Neural progenitor cell (in vitro differentiated cells): Measurements from ENCODE around the gene CTH. TPM values are rescaled to one million over a fixed set of nuclear protein-coding genes. Genes with fewer than 3 reads are reported as not detected.

ENCODE experiments used
- DNase-seq: peaks from one replicate; pipeline ENCODE4 v3.0.0-alpha.2; 2016; ENCODE audit warnings: low spot score
- H2AFZ ChIP-seq: fragments of 200-600 bp; sonication (generic); replicated peaks from 2 replicates; pipeline ENCODE4 v1.6.1; 2016; ENCODE audit warnings: antibody characterized with exemption
- H3F3A ChIP-seq: fragments of 200-600 bp; sonication (generic); 2 replicates; pipeline ENCODE4 v1.6.1; 2016; ENCODE audit warnings: antibody characterized with exemption, low read depth
- H3K27ac ChIP-seq: fragments of 200-600 bp; sonication (generic); 2 replicates; pipeline ENCODE4 v1.5.1; 2016; ENCODE audit warnings: mild to moderate bottlenecking
- H3K27me3 ChIP-seq: fragments of 200-600 bp; sonication (generic); 2 replicates; pipeline ENCODE4 v1.6.1; 2016; ENCODE audit warnings: mild to moderate bottlenecking, moderate library complexity
- H3K36me3 ChIP-seq: fragments of 200-600 bp; sonication (generic); 2 replicates; pipeline ENCODE4 v1.5.1; 2016
- H3K4me1 ChIP-seq: fragments of 200-600 bp; sonication (generic); 2 replicates; pipeline ENCODE4 v1.6.1; 2016; ENCODE audit warnings: mixed run types
- H3K4me2 ChIP-seq: fragments of 200-600 bp; sonication (generic); 2 replicates; pipeline ENCODE4 v1.6.1; 2016
- H3K4me3 ChIP-seq: fragments of 200-600 bp; sonication (generic); 2 replicates; pipeline ENCODE4 v1.5.1; 2016
- H3K79me2 ChIP-seq: fragments of 200-600 bp; sonication (generic); 2 replicates; pipeline ENCODE4 v1.6.1; 2016; ENCODE audit warnings: low read depth
- H3K9ac ChIP-seq: fragments of 200-600 bp; sonication (generic); 2 replicates; pipeline ENCODE4 v1.6.1; 2016
- H3K9me3 ChIP-seq: fragments of 200-600 bp; sonication (generic); 2 replicates; pipeline ENCODE4 v1.5.1; 2016; ENCODE audit warnings: low read depth
- H4K20me1 ChIP-seq: fragments of 200-600 bp; sonication (generic); 2 replicates; pipeline ENCODE4 v1.6.1; 2016; ENCODE audit warnings: low read depth
- H3K27ac Mint-ChIP-seq: 3 replicates; pipeline ENCODE4 v1.8.0; 2021; ENCODE audit warnings: mixed read lengths
- H3K27me3 Mint-ChIP-seq: 2 replicates; pipeline ENCODE4 v1.8.0; 2022; ENCODE audit warnings: low read depth, mild to moderate bottlenecking, inconsistent platforms, moderate library complexity, mixed read lengths; ENCODE audit not compliant: insufficient read depth
- H3K36me3 Mint-ChIP-seq: 3 replicates; pipeline ENCODE4 v1.8.0; 2021; ENCODE audit warnings: mixed read lengths
- H3K4me1 Mint-ChIP-seq: 3 replicates; pipeline ENCODE4 v1.8.0; 2021; ENCODE audit warnings: mixed read lengths
- H3K4me3 Mint-ChIP-seq: 3 replicates; pipeline ENCODE4 v1.8.0; 2021; ENCODE audit warnings: mild to moderate bottlenecking, moderate library complexity, mixed read lengths
- H3K9me3 Mint-ChIP-seq: 3 replicates; pipeline ENCODE4 v1.8.0; 2020; ENCODE audit warnings: mixed read lengths
- CTCF ChIP-seq: fragments of 200-600 bp; sonication (generic); IDR thresholded peaks from 2 replicates; pipeline ENCODE4 v1.5.1; 2017; ENCODE audit warnings: antibody characterized with exemption, mild to moderate bottlenecking
- EZH2 ChIP-seq: fragments of 200-600 bp; sonication (generic); IDR thresholded peaks from 2 replicates; pipeline ENCODE4 v1.6.1; 2017; ENCODE audit warnings: antibody characterized with exemption, mild to moderate bottlenecking, moderate library complexity
- EZH2phosphoT487 ChIP-seq: fragments of 200-600 bp; sonication (generic); IDR thresholded peaks from 2 replicates; pipeline ENCODE4 v1.6.1; 2017; ENCODE audit warnings: antibody characterized with exemption
- total RNA-seq: library from RNA; depleted of rRNA; stranded (reverse); fragments of >200 nt; gene quantifications from 2 replicates; pipeline ENCODE4 v1.2.3, GENCODE V29; 2015; ENCODE audit warnings: low replicate concordance

Gene CTH
- total RNA-seq, 1 donor from 2014 or later: 16.0 TPM

GRCh38 chr1:70434253-70434859 is 23.3 kb downstream of the CTH start:
- Histone ChIP-seq H3K36me3 (no peaks in the 10 kb centered on the region), H3K27ac (no peak overlapping the region), H4K20me1 (no peaks in the 10 kb centered on the region), H2AFZ (no peak overlapping the region), H3K4me2 (no peak overlapping the region), H3K4me3 (no peak overlapping the region), H3K27me3 (no peaks in the 10 kb centered on the region), H3F3A (no peaks in the 10 kb centered on the region), H3K9ac (no peak overlapping the region), H3K9me3 (no peaks in the 10 kb centered on the region), H3K79me2 (no peaks in the 10 kb centered on the region), H3K4me1 (no peaks in the 10 kb centered on the region)
- peaks cover 17% of the 10 kb centered on the region for H3K36me3 Mint-ChIP-seq
- no peaks in the 10 kb centered on the region for H3K27me3 Mint-ChIP-seq
- no peak for DNase-seq
- peaks cover 12% of the 10 kb centered on the region for H3K4me1 Mint-ChIP-seq
- TF ChIP-seq EZH2 (no peak), EZH2phosphoT487 (no peak), CTCF (no peak)
- H3K4me3 Mint-ChIP-seq: no peak overlapping the region
- no peaks in the 10 kb centered on the region for H3K9me3 Mint-ChIP-seq
- H3K27ac Mint-ChIP-seq: no peak overlapping the region

GRCh38 chr1:70436622-70437251 is 25.7 kb downstream of the CTH start:
- no peak overlapping the region for H3K4me2 ChIP-seq
- no peak for TF ChIP-seq EZH2phosphoT487
- no peak for TF ChIP-seq CTCF
- no peak for TF ChIP-seq EZH2
- peaks cover 23% of the 10 kb centered on the region for H3K4me1 Mint-ChIP-seq
- no peaks in the 10 kb centered on the region for H3K4me1 ChIP-seq
- no peak overlapping the region for H3K27ac Mint-ChIP-seq
- H3K4me3 Mint-ChIP-seq: no peak overlapping the region
- H3K9me3 ChIP-seq: no peaks in the 10 kb centered on the region
- no peaks in the 10 kb centered on the region for H3K27me3 ChIP-seq
- H3K79me2 ChIP-seq: no peaks in the 10 kb centered on the region
- DNase-seq: no peak
- H4K20me1 ChIP-seq: no peaks in the 10 kb centered on the region
- H3F3A ChIP-seq: no peaks in the 10 kb centered on the region
- no peak overlapping the region for H3K4me3 ChIP-seq
- H2AFZ ChIP-seq: no peak overlapping the region
- H3K36me3 ChIP-seq: no peaks in the 10 kb centered on the region
- no peak overlapping the region for H3K9ac ChIP-seq
- no peak overlapping the region for H3K27ac ChIP-seq
- peaks cover 18% of the 10 kb centered on the region for H3K36me3 Mint-ChIP-seq
- H3K9me3 Mint-ChIP-seq: no peaks in the 10 kb centered on the region
- peaks cover 4% of the 10 kb centered on the region for H3K27me3 Mint-ChIP-seq

GRCh38 chr1:70438529-70438928 is 27.5 kb downstream of the CTH start:
- Mint-ChIP-seq H3K36me3 (peaks cover 13% of the 10 kb centered on the region), H3K27me3 (peaks cover 4% of the 10 kb centered on the region), H3K27ac (no peak overlapping the region), H3K4me3 (no peak overlapping the region), H3K9me3 (no peaks in the 10 kb centered on the region), H3K4me1 (peaks cover 31% of the 10 kb centered on the region)
- Histone ChIP-seq H4K20me1 (no peaks in the 10 kb centered on the region), H3K4me3 (no peak overlapping the region), H3K4me2 (no peak overlapping the region), H3F3A (no peaks in the 10 kb centered on the region), H3K79me2 (no peaks in the 10 kb centered on the region), H3K27ac (no peak overlapping the region), H3K4me1 (peaks cover 8% of the 10 kb centered on the region), H3K36me3 (no peaks in the 10 kb centered on the region), H3K9ac (no peak overlapping the region), H3K9me3 (no peaks in the 10 kb centered on the region), H2AFZ (no peak overlapping the region), H3K27me3 (no peaks in the 10 kb centered on the region)
- no peak for TF ChIP-seq CTCF
- TF ChIP-seq EZH2: no peak
- TF ChIP-seq EZH2phosphoT487: no peak
- no peak for DNase-seq
